GM23338 (cell line): ENCODE results near the gene ZNF287. TPM values are rescaled to one million over a fixed set of nuclear protein-coding genes. Genes with fewer than 3 reads are reported as not detected.

Source experiments
- ATAC-seq: fragments of 200-7000 bp; cut with Tn5 transposase; 3 replicates; pipeline ENCODE4 v1.9.1; 2020
- DNase-seq: peaks from one replicate; pipeline ENCODE4 v3.0.0-alpha.2; 2015; ENCODE audit warnings: low spot score
- H2AFZ ChIP-seq: fragments of 200-600 bp; sonication (generic); 2 replicates; pipeline ENCODE4 v1.8.0; 2016; ENCODE audit warnings: antibody characterized with exemption, mild to moderate bottlenecking, moderate library complexity
- H3F3A ChIP-seq: fragments of 200-600 bp; sonication (generic); replicated peaks from 2 replicates; pipeline ENCODE4 v1.8.0; 2017; ENCODE audit warnings: antibody characterized with exemption, mixed run types, low read depth
- H3K27ac ChIP-seq: fragments of 200-600 bp; sonication (generic); 2 replicates; pipeline ENCODE4 v1.6.1; 2016; ENCODE audit warnings: low read depth
- H3K27me3 ChIP-seq: fragments of 200-600 bp; sonication (generic); 2 replicates; pipeline ENCODE4 v1.8.0; 2016; ENCODE audit warnings: mild to moderate bottlenecking, mixed run types, moderate library complexity; ENCODE audit not compliant: insufficient read depth
- H3K36me3 ChIP-seq: fragments of 200-600 bp; sonication (generic); 2 replicates; pipeline ENCODE4 v1.8.0; 2016; ENCODE audit warnings: mild to moderate bottlenecking; ENCODE audit not compliant: insufficient read depth
- H3K4me1 ChIP-seq: fragments of 200-600 bp; sonication (generic); 2 replicates; pipeline ENCODE4 v1.8.0; 2016; ENCODE audit warnings: mild to moderate bottlenecking, moderate library complexity; ENCODE audit not compliant: insufficient read depth
- H3K4me2 ChIP-seq: fragments of 200-600 bp; sonication (generic); 2 replicates; pipeline ENCODE4 v1.7.1; 2017; ENCODE audit warnings: mixed run types
- H3K4me3 ChIP-seq: fragments of 200-600 bp; sonication (generic); 2 replicates; pipeline ENCODE4 v1.6.1; 2016; ENCODE audit warnings: mixed run types
- H3K79me2 ChIP-seq: fragments of 200-600 bp; sonication (generic); replicated peaks from 2 replicates; pipeline ENCODE4 v1.8.0; 2017; ENCODE audit warnings: mild to moderate bottlenecking; ENCODE audit not compliant: insufficient read depth
- H3K9me2 ChIP-seq: fragments of 200-600 bp; sonication (generic); 2 replicates; pipeline ENCODE4 v1.8.0; 2017; ENCODE audit not compliant: insufficient read depth
- H4K20me1 ChIP-seq: fragments of 200-600 bp; sonication (generic); replicated peaks from 2 replicates; pipeline ENCODE4 v1.8.0; 2017; ENCODE audit warnings: mild to moderate bottlenecking; ENCODE audit not compliant: insufficient read depth
- H3K27ac Mint-ChIP-seq: 2 replicates; pipeline ENCODE4 v1.8.0; 2020; ENCODE audit warnings: inconsistent platforms, mild to moderate bottlenecking, moderate library complexity, mixed read lengths
- H3K27me3 Mint-ChIP-seq: 3 replicates; pipeline ENCODE4 v1.8.0; 2022; ENCODE audit warnings: low read depth, mild to moderate bottlenecking, moderate library complexity, mixed read lengths, inconsistent platforms; ENCODE audit not compliant: insufficient read depth, poor library complexity
- H3K36me3 Mint-ChIP-seq: 3 replicates; pipeline ENCODE4 v1.8.0; 2021; ENCODE audit warnings: low read depth, mild to moderate bottlenecking, inconsistent platforms, moderate library complexity, mixed read lengths
- H3K4me1 Mint-ChIP-seq: 3 replicates; pipeline ENCODE4 v1.8.0; 2020; ENCODE audit warnings: mild to moderate bottlenecking, inconsistent platforms, mixed read lengths
- H3K4me3 Mint-ChIP-seq: 3 replicates; pipeline ENCODE4 v1.8.0; 2021; ENCODE audit warnings: moderate library complexity, mild to moderate bottlenecking, inconsistent platforms, mixed read lengths
- H3K9me3 Mint-ChIP-seq: 3 replicates; pipeline ENCODE4 v1.8.0; 2020; ENCODE audit warnings: moderate library complexity, mild to moderate bottlenecking, inconsistent platforms, mixed read lengths
- CREB1 ChIP-seq: fragments of 250-450 bp; sonication (Bioruptor Pico); IDR thresholded peaks from 2 replicates; pipeline ENCODE4 v1.5.0; 2020; ENCODE audit warnings: low read depth, mild to moderate bottlenecking, moderate library complexity
- CTCF ChIP-seq, 2 experiments: fragments of 200-600 bp in 1 of 2; sonication (generic) in 1 of 2; conservative IDR thresholded peaks; 2 replicates each; pipeline versions ENCODE4 v1.5.1 to v1.6.1; 2016 to 2017; ENCODE audit warnings: antibody characterized with exemption in 2 of 2, low read depth in 2 of 2, mild to moderate bottlenecking in 2 of 2, moderate library complexity in 1 of 2
- ETS1 ChIP-seq: IDR thresholded peaks from 2 replicates; pipeline ENCODE4 v1.6.1; 2016; ENCODE audit warnings: antibody characterized with exemption
- EZH2 ChIP-seq: fragments of 200-600 bp; sonication (generic); IDR thresholded peaks from one replicate; pipeline ENCODE4 v1.8.0; 2017; ENCODE audit warnings: antibody characterized with exemption, mild to moderate bottlenecking, low read depth; ENCODE audit not compliant: unreplicated experiment
- EZH2phosphoT487 ChIP-seq: fragments of 200-600 bp; sonication (generic); IDR thresholded peaks from one replicate; pipeline ENCODE4 v1.8.1; 2018; ENCODE audit warnings: antibody characterized with exemption; ENCODE audit not compliant: unreplicated experiment
- JUNB ChIP-seq: IDR thresholded peaks from one replicate; pipeline ENCODE4 v1.6.1; 2016; ENCODE audit warnings: antibody characterized with exemption; ENCODE audit not compliant: unreplicated experiment
- NANOG ChIP-seq: IDR thresholded peaks from 2 replicates; pipeline ENCODE4 v1.6.1; 2016; ENCODE audit warnings: antibody characterized with exemption, borderline replicate concordance
- POLR2AphosphoS5 ChIP-seq: IDR thresholded peaks from 2 replicates; pipeline ENCODE4 v1.6.1; 2016; ENCODE audit warnings: antibody characterized with exemption, low read depth
- REST ChIP-seq: IDR thresholded peaks from one replicate; pipeline ENCODE4 v1.6.1; 2018; ENCODE audit warnings: antibody characterized with exemption; ENCODE audit not compliant: unreplicated experiment
- STAT1 ChIP-seq: IDR thresholded peaks from one replicate; pipeline ENCODE4 v1.6.1; 2016; ENCODE audit warnings: antibody characterized with exemption; ENCODE audit not compliant: unreplicated experiment
- ZNF114 ChIP-seq: fragments of 250-450 bp; sonication (Bioruptor Pico); IDR thresholded peaks from 2 replicates; pipeline ENCODE4 v1.5.0; 2020; ENCODE audit warnings: mild to moderate bottlenecking, moderate library complexity
- ZNF331 ChIP-seq: fragments of 250-450 bp; sonication (Bioruptor Pico); IDR thresholded peaks from 2 replicates; pipeline ENCODE4 v1.5.0; 2020; ENCODE audit warnings: low read depth, mild to moderate bottlenecking, moderate library complexity
- ZNF462 ChIP-seq: fragments of 250-450 bp; sonication (Bioruptor Pico); IDR thresholded peaks from 2 replicates; pipeline ENCODE4 v1.5.0; 2020; ENCODE audit warnings: mild to moderate bottlenecking, moderate library complexity
- polyA plus RNA-seq: library from polyadenylated mRNA; unstranded; fragments of >200 nt; fragmentation: Nextera tagmentation; extraction: Ambion mirVana; gene quantifications from 2 replicates; pipeline ENCODE4 v1.2.1, GENCODE V29; 2016
- total RNA-seq: library from RNA; depleted of rRNA; stranded (reverse); fragments of >200 nt; shearing (Covaris generic); gene quantifications from 2 replicates; pipeline ENCODE4 v1.2.3, GENCODE V29; 2014

Gene ZNF287
- total and polyA plus RNA-seq, 2 experiments from 2014 or later = 5.1 to 8.0 TPM

- Histone ChIP-seq H3K4me1 (peaks cover 16% of the 10 kb centered on the region), H4K20me1 (no peaks in the 10 kb centered on the region), H3K4me2 (peak overlapping the region; percentile 27), H3K79me2 (no peaks in the 10 kb centered on the region), H2AFZ (peak overlapping the region; percentile 17), H3K36me3 (no peaks in the 10 kb centered on the region), H3K4me3 (no peak overlapping the region), H3F3A (peaks cover 5% of the 10 kb centered on the region; the same call in 1 of the 2 replicates), H3K27ac (peak overlapping the region; percentile 42; the same call in 1 of the 2 replicates), H3K9me2 (no peaks in the 10 kb centered on the region), H3K27me3 (no peaks in the 10 kb centered on the region)
- H3K4me1 Mint-ChIP-seq = peaks cover 27% of the 10 kb centered on the region
- no peaks in the 10 kb centered on the region for H3K9me3 Mint-ChIP-seq
- no peak overlapping the region for H3K4me3 Mint-ChIP-seq
- peak overlapping the region; percentile 8; the same call in 1 of the 2 replicates for H3K27ac Mint-ChIP-seq
- peak; percentile 76 for ATAC-seq
- DNase-seq = peak; percentile 55
- TF ChIP-seq POLR2AphosphoS5 = no peak
- TF ChIP-seq ZNF462 (CRISPR knock-in tag) = no peak
- TF ChIP-seq STAT1 = no peak
- TF ChIP-seq EZH2 = no peak
- no peak for TF ChIP-seq ZNF114 (CRISPR knock-in tag)
- no peak for TF ChIP-seq NANOG
- no peak for TF ChIP-seq CREB1
- no peak for TF ChIP-seq JUNB
- TF ChIP-seq ZNF331 (CRISPR knock-in tag) = no peak
- no peak for TF ChIP-seq EZH2phosphoT487
- TF ChIP-seq CTCF (conservative IDR thresholded peaks at IDR 0.05; ENCODE audit: low read depth in 2 of 2) = no peak
- TF ChIP-seq ETS1 = no peak
- no peak for TF ChIP-seq REST
- no peaks in the 10 kb centered on the region for H3K36me3 Mint-ChIP-seq
- peaks cover 13% of the 10 kb centered on the region for H3K27me3 Mint-ChIP-seq
Measured at GRCh38 chr17:16512011-16512410, 57.0 kb downstream of the ZNF287 start.
